Activated CD8-positive, alpha-beta memory T cell treated with anti-CD3 and anti-CD28 coated beads for 4 hours (primary cell): ENCODE results near the gene CRYBG1.

Source experiments
- DNase-seq, 2 donors: peaks; one replicate each; pipeline ENCODE4 v3.0.0-alpha.2; 2020; ENCODE audit warnings: low read depth in 2 of 2

CRYBG1 gene

GRCh38 chr6:106522562-106523250, 162.2 kb downstream of the CRYBG1 start:
- no peak for DNase-seq

DNA sequence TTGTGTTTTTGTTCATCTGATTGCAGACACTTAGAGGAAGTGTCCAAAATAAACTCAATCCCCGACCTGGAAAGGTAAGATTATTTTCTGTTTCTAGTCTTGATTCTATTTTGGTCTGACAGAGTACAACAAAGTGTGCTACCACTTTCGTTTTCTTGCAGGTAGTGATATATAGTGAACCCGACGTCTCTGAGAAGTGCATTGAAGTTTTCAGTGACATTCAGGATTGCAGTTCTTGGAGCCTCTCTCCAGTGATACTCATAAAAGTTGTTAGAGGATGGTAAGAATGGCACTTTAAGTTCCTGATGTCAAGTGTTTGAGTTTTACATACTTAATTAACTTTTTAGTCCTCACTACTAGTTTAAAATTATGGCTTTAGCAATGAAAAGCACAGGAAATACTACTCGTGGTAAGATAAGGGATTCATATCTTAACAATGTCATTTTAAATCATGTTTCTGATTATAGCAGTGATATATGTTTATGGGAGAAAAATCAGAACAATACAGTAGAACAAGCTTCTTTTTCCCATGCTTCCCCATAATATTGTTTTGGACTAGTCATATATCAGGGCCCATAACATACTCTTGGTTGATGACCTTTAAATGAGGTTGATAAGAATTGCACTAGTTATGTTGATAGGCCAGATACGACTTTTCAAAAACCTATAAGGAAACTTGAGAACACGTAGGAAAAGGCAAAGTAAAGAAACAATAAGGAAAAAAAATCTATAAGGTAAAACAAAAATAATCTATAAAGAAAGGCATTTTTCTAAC, 164.8 kb downstream of the CRYBG1 start:
- DNase-seq, result no peak

DNA sequence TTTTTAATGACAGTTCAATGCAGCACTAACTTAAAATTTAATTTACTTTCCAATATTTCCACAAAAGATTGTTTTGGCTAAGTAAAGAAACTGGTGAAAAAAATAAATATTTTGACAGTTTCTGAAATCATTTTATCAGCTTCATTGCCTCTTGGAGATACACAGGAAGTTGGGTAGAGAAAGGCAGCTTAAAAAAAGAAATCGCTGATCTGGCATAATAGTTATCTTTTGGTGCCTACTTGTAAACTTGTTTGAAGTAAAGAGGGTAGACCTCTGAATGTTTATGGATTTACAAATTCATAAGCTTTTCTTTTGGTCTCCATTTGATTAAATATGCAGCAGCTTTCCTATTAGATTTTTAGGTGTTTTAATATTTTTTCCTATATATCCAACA, 165.4 kb downstream of the CRYBG1 start:
- no peak for DNase-seq

- DNase-seq, result no peak
Measured at GRCh38 chr6:106527117-106527516, 166.6 kb downstream of the CRYBG1 start.

DNA sequence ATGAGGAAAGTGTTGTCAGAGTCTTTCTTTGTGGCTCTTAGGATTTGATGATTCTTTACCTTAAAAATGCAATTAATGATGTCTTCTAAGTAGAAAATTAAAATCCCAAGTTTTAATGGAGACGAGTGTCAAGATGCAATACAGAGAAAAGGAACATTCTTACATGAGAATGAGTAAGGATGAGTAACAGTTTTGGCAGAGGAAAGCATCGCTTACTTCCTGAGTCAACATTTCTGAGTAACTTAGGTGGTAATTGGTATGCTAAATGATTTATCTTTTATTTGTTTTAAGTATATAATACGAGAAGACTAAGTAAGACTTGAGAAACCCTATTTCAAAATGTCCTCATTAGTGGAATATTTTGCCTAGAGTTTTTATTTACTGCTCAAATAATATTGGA, 167.5 kb downstream of the CRYBG1 start:
- no peak for DNase-seq

DNA sequence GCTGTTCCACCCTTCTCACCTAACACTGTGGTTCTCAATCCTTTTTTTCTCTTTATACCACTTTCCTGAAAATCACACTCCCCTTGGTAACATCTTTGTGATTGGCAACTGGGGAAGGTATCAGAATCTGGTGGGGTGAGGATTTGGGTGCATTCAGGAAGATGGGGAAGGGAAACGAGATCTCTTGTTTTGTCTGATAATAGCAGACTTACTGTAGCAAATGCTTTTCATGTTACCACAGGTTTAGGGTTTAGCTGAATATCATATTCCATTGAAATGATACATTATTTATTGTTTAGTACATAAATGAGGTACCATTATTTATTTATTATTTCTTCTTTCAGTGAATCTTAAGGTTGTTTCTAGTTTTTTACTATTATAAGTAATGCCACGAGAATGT, 168.0 kb downstream of the CRYBG1 start:
- no peak for DNase-seq

DNA sequence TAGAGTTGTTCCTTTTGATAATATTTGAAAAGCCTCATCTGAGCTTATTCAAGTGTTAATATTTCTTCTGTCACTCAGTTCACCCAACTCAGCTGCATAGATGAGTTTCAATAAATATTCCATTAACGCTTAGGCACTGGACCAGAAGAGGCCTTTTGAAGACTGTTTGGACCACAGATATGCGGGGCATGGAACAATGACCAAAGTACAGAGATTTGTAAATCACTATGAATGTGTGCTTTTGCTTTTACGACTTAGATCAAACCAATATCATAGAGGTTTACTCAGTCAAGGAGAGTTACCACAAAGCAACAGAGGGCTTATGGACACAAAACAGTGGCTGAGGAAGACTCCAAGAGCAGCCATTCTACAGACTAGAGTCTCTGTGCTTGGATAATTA, 168.9 kb downstream of the CRYBG1 start:
- DNase-seq, result no peak

DNA sequence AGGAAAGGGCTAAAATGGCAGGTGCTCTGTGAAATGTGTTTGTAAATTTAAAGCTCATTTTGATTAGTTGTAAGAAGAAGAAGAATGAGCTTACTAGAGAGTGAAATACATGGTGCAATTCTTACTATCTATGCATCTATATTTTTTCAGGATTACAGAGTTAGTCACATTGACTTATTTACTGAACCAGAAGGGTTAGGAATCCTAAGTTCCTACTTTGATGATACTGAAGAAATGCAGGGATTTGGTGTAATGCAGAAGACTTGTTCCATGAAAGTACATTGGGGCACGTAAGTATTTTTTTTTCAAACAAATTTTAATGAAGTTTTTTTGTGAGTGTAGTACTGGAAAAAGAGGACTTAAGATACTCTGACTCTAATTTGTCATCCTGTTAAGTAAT, 169.5 kb downstream of the CRYBG1 start:
- DNase-seq, result no peak

DNA sequence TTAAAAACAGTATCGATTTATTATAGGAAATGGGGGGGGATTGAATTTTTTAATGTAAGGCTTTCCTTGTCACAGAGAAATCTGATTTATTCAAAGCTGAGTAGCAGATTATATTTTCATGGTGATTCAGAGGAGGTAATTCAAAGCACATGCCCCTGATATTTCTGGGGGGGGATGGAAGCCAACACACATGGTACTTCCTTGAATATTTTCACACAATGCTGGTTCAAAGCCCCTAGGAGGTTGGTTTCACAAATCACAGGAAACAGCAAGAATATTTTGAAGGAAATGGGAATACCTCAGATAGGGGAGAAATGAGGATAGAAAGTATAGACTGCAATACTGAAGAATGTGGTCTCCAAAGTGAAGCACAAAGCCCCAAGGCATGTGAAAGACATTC, 170.0 kb downstream of the CRYBG1 start:
- no peak for DNase-seq

GRCh38 chr6:106533054-106533453, 172.5 kb downstream of the CRYBG1 start:
- DNase-seq, result no peak

DNA sequence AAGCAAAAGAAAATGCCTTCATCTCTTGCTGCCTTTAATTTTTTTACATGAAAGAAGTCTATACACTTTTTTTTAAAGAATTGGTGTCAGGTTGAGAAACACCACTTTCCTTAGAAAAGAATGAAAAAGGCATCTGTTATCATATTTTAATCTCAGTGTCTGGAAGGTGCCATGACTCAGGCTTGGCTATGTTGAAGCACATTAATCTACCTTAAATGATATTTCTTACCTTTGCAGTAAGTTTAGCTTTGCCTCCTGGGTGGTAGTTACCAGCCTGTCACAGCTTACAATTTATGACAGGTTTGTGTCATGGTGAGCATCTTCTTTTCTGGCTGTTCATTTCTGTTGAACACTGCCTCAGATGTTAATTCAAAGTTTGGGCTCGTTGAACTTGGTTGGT, 173.5 kb downstream of the CRYBG1 start:
- no peak for DNase-seq

GRCh38 chr6:106534564-106534982, 174.1 kb downstream of the CRYBG1 start:
- no peak for DNase-seq

DNA sequence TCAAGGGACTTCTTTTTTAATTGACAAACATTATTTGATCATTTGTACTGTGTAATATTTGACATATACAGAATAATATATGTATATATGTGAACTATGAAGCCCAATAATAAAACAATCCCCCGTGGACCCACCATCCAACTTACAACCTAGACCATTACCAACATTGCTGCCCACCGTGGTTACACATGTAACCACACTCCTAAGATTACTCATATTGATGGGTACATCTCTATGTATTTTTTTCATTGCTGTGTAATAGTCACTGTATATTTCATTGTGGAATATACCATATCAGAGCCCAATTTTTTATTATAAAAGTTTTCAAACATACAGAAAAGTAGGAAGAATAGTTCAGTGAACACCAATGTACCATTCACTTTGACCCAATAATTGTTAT, 174.5 kb downstream of the CRYBG1 start:
- DNase-seq, result no peak

GRCh38 chr6:106536357-106536756, 175.8 kb downstream of the CRYBG1 start:
- DNase-seq, result no peak

- DNase-seq, result no peak
Measured at GRCh38 chr6:106536851-106537250, 176.3 kb downstream of the CRYBG1 start.

GRCh38 chr6:106537662-106538061, 177.1 kb downstream of the CRYBG1 start:
- no peak for DNase-seq

- DNase-seq, result no peak
Measured at GRCh38 chr6:106538145-106538544, 177.6 kb downstream of the CRYBG1 start.

- no peak for DNase-seq
Measured at GRCh38 chr6:106539936-106540335, 179.4 kb downstream of the CRYBG1 start.

- no peak for DNase-seq
Measured at GRCh38 chr6:106540432-106540831, 179.9 kb downstream of the CRYBG1 start.

DNA sequence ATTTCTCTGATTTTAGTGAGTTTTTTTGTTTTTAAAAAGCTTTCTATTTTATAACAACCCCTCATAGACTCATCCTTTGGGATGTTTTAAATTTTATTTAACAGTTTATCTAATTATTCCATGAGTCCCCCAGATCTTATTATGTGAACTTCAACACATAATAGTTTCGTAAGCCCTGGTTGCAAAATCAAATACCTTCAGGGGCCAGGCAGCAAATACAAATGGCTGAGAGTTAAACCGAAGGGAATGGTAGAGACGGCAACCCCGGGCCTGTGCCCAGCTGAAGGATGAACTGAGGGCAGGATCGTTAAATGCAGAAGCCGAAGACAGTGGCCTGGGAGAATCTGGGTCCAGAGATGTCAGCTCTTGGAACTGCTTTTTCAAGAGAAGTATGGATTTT, 180.4 kb downstream of the CRYBG1 start:
- DNase-seq, result no peak

DNA sequence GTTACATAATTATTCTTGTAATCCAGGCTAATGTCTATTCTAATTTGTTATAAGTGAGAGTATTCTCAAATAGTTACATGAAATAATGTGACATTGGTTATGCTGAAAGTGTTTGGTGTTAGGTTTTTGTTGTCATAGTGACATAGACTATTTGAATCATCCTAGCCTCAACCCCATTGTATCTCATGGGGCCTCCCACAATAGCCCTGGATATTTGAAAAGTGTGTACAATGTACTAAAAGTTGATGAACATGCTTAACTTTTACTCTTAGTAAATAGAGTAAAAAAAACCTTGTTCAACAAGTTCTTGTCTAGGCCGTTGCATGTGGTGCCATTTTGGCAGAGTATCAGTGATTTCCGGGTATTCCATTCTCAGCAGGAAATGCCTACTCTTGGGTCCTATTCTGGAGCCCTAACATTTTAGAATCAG, 185.8 kb downstream of the CRYBG1 start:
- DNase-seq, result no peak

GRCh38 chr6:106546691-106547414, 186.3 kb downstream of the CRYBG1 start:
- no peak for DNase-seq
